Activated CD4-positive, alpha-beta T cell treated with anti-CD3 and anti-CD28 coated beads for 24 hours (primary cell): ENCODE measurements around the gene ARHGAP15.
"Not testable (repeated sequence)": the region's sequence is repeated elsewhere in the genome, so short reads cannot be mapped to it uniquely, and the experiment has no call there.

Experiments used
- DNase-seq, 2 donors: peaks; one replicate each; pipeline ENCODE4 v3.0.0-alpha.2; 2020; ENCODE audit warnings: low read depth in 2 of 2

Gene ARHGAP15

DNA sequence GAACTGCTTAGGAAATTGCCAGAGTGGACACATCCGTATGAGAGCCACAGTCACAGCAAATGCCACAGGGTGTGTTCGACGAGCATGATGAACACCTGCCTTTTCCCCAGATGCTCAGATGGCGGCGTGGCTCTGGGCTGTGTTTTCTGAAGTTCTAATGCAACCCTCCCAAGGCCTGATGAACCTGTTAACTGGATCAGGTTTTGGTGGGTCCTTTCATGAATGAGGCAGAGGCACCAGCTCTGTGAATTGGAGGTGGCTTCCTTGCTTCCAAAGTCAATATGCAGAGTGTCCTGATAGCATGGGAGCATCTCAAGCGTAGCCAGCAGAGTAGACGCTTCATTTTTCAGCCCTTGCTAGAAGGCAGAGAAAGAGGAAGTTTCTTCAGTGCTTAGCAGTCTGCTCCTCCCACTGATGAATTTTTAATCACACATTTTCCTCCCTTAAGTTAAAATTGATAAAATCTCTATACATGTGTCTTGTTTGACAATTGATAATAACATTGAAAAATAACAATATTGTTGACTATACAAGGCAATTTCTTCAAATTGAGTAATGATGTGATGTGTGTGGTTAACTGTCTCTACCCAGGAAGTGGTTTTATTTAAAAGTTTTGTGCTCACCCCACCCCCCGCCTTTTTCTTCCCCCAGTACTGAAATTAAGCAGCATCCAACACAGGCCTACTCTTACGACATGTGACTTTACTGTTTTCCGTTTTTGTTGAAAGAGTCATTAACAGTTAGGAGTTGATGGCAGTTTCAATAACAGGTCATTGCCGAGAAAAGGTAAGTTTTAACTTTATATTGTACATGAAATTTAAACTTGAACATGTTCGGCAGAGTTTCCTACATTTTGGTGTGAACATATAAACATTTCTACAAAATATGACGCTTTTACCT lies at the start of gene ARHGAP15:
Gene ARHGAP15 (plus strand): TSS at position 739 of the 900 bp plus-strand sequence.
- peak; percentile 44 to 59 for DNase-seq

DNA sequence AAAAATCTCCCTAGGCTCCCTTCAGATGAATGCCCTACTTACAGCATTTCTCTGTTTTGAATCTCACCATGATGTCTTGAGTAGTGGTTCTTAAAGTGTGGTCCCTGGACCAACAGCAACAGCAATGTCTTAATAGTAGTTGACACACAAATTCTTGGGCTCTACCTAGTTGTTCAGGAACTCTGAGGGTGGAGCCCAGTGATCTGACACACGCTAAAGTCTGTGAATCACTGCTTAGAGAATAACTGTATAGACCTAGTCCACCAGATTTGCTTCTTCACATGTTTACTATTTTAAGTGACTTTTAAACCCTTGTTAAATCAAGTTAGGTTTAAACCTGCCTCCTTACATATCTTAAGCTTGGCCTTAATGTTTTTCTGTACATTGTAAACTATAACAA lies 47.6 kb upstream of the ARHGAP15 start:
- no peak for DNase-seq

DNA sequence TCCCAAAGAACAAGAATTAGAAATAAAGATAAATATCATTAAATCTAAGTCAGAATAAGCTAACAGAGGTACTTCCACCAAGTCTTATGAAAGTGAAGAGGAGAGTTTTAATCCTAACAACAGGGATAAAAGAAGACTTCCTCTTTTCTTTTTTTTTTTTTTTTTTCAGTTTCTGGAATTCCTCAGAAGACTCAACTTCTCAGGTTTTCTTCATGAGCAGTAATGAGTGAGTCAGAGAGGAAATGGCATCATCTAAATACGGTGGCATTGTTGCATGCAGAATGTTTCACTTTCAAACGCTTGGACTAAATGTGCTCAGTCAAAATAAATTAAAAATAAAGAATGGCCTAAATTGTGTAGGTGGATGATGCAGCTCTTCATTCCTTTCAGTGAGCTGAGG lies 45.6 kb upstream of the ARHGAP15 start:
- DNase-seq, result no peak

DNA sequence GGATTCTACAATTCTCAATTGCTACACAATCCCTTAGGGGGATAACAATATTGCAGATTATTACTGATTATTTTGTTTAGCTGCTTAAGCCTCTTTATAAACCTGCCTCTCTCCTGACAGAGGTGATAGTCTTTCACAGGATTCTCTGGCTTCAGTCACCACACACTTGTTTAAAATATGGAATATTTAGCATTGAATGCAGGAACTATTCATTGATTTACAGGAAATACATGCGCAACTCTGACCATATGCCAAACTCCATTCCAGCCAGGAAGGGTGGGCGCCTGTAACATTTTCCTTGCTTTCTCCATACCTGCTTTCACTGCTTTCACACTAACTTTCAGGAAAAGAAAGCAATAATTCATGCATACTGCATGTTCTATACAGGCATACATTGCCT lies 44.8 kb upstream of the ARHGAP15 start:
- no peak for DNase-seq

DNA sequence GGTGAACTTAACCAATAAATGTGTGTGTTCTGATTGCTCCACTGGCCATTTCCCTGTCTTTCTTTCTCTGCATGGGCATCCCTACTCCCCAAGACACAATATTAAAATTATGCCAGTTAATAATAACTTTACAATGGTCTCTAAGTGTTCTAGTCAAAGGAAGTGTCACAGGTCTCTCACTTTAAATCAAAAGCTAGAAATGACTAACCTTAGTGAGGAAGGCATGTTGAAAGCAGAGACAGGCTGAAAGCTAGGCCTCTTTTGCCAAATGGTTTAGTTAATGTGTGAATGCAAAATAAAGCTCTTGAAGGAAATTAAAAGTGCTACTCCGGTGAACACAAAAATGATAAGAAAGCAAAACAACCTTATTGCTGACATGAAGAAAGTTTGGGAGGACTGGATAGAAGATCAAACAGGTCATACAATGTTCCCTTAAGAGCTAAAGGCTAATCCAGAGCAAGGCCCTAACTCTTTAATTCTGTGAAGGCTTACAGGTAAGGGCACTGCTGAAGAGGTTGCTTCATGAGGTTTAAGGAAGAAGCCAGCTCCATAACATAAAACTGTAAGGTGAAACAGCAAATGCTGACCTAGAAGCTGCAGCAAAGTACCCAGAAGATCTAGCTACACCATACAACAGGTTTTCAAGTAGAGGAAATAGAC lies 44.0 kb upstream of the ARHGAP15 start:
- DNase-seq, result no peak

DNA sequence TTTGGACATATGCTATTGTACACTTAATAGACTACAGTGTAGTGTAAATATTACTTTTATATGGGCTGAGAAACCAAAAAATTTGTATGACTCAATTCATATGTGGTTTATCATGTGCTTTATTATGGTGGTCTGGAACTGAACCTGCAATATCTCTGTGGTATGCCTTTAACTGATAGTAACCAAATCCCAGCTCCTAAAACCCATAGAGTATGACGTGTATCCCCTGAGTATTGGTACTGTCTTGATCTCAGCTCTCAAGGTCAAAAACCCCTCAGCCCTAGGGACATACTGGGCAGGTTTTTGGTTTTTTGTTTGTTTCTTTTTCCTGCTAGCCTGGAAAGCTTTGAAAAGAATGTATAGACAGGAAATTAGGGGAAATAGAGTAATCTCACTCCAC lies 42.2 kb upstream of the ARHGAP15 start:
- no peak for DNase-seq

DNA sequence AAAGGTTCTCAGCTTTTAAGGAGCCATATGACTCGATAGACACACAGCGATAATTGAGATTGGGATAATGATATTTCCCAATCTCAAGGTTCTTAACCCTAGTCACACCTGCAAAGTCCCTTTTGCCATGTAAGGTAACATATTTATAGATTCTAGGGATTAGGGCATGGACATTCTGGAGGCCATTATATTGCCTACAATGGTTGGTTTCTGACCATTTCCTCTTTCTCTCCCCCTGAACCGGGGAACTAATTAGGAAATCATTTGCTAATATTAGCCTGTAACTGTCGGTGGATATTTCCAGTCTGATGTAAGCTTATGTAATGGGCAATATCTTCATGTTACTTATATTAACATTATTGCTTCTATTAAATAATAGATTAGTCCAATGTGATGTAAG lies 40.8 kb upstream of the ARHGAP15 start:
- no peak for DNase-seq

DNA sequence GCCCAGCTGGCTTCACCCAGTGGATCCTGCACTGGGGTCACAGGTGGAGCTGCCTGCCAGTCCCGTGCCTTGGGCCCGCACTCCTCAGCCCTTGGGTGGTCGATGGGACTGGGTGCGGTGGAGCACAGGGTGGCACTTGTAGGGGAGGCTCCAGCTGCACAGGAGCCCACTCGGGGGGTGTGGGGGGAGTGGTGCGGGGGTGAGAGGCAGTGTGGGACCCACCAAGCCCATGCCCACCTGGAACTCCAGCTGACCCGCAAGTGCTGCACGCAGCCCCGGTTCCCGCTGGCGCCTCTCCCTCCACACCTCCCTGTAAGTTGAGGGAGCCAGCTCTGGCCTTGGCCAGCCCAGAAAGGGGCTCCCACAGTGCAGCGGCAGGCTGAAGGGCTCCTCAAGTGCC lies 39.7 kb upstream of the ARHGAP15 start:
- not testable (repeated sequence) for DNase-seq

DNA sequence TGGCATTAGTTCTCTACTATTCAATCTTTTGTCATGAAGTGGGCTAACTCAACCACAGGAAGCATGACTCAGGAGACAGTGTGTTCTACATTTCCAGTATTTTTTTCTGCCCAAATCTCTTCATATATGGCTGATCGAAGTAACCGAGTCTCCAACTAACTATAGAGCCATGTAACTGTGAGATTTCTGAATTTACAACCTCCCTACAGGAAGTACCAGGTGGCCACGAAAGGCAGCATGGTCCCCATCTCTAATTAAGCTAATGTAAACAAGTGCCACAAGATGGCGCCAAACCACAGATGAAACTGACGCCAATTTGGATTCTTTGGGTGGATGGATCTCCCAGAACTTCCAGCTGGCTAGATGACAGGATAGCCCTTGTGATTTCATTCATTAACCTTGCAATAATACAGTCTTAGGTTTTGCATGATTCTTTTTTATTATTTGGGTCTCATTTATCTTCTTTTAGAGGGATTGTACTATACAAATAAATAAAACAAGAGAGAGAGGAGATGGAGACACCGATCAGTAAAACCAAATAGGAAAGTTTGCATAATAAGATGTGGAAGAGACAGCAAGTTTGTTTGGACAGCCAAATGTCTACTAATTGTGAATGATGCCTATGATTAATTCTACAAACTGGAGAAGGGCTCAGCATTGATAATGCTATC lies 18.3 kb upstream of the ARHGAP15 start:
- DNase-seq, result peak; percentile 43 to 47

DNA sequence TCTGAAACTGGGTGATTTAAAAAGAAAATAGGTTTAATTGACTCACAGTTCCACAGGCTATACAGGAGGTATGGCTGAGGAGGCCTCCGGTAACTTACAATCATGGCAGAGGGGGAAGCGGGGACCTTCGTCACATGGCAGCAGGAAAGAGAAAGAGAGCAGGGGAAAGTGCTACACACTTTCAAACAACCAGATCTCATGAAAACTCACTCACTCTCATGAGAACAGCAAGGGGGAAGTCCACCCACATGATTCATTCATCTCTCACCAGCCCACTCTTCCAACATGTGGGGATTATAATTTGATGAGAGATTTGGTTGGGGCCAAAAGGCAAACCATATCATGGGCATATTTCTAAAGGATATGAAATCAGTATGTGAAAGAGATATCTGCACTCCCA lies 12.0 kb upstream of the ARHGAP15 start:
- no peak for DNase-seq

DNA sequence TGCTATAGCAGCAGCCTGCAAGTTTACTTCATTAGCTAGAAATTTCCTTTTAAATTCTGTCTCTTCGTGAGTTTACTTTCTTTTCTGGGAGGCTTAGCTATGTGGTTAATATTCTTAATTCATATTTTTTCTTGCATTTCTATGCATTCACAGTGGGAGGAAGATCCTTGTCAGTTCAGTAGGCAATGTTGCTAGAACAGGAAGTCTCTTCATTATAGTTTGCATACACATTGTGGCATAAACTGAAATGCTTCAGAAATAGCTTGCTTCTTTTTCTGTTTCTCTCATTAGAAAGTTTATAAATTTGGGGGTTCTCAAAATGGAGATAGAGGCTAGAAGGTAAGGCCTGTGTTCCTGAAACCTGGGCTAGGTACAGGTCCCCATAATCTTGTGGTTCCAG lies 8.1 kb upstream of the ARHGAP15 start:
- no peak for DNase-seq

DNA sequence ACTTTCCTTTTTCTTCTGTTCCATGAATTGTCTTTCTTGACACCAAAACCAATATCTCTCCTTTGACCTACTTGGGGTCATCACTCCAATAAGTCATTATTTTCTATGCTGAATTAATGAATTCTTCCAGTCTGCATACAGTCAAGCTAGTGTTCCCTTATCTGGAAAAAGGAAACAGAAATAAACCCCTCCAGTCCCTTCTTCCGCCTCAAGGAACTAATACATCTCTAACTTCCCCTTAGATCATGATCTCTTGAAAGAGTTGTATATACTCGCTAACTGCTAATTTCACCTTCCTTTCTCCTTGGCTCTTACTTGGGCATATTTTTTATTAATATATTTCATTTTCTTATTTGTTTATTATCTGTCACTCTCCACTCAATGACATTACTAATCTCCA lies 7.3 kb upstream of the ARHGAP15 start:
- DNase-seq, result no peak

DNA sequence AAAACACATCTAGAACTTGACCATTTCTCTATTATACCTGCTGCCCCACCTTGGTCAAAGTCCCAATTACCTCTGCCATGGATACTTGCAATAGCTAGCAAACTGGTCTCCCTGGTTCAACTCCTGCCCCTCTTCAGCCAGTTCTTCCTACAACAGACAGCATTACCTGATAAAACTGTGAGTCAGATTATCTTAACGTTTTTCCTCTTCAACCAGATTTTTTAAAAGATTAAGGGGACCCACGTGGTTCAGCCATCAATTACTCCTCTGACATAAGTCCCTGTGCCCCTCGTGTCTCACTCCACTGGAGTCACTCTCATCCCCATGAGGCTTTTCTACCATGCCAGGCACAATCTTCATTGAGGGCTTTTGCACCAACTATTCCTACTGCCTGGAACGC lies 5.3 kb upstream of the ARHGAP15 start:
- DNase-seq, result no peak

DNA sequence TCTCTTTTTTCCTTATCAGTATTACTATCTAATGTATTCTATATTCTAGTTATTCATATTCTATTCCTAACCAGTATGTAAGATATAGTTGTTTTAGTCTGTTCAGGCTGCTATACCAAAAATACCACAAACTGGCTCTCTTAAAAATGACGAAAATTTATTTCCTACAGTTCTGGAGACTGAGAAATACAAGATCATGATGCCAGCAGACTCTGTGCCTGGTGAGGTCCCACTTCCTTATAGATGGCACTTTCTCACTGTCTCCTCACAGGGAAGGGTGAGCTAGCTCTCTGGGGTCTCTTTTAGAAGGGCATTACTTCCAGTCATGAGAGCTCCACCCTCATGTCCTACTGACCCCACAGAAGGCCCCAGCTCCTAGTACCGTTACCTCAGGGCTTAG lies 4.8 kb upstream of the ARHGAP15 start:
- no peak for DNase-seq

DNA sequence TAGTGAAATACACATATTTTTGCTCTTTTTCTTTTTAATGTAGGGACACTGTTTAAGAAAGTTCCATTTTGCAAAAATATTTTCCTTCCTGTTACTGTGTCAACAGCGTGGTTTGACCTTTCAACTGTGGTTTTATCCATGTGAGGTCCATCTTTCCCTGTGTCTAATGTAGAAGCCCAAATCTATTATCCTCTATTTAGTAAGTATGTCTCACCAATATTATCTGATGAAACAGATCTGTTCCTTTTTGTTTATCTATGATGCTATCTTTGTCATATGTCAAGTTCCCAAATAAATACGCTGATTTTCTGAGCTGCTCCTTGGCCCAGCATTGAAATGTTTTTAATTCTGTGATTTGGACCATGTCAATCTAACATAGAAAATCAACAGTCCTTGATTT lies 3.5 kb upstream of the ARHGAP15 start:
- DNase-seq, result no peak

DNA sequence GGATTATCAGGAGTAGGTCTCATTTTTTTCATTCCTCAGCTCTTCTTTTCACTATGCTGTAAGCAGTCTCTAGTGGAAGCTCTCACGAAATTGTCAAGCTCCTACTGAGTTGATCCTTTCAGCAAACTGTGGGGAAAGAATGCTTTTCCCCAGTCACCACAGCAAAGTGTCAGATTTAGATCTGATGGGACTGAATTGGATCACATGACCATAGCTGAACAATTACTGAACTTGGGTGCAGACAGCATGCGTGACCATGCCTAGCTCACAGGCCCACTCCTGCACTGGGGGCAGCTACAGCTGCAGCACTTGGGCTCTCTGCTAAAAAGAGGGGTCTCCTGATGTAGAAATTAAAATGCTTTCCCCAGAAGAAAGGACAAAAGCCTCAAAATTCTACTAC lies 3.1 kb downstream of the ARHGAP15 start:
- DNase-seq, result no peak

DNA sequence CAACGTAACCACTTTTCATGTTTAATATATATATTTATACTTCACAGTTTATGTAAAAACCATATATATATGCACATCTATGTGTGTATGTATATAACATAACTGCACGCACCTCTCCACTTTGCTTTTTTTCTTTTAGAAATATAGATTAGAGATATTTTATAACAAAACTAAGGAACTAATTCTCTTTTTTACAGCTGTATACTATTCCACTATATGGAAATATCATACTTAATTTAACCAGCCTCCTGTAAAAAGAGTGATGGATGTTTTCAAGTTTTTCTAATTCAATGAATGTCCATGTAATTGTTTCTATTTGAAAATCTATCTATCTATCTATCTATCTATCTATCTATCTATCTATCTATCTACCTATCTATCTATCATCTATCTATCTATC lies 4.6 kb downstream of the ARHGAP15 start:
- DNase-seq, result no peak

DNA sequence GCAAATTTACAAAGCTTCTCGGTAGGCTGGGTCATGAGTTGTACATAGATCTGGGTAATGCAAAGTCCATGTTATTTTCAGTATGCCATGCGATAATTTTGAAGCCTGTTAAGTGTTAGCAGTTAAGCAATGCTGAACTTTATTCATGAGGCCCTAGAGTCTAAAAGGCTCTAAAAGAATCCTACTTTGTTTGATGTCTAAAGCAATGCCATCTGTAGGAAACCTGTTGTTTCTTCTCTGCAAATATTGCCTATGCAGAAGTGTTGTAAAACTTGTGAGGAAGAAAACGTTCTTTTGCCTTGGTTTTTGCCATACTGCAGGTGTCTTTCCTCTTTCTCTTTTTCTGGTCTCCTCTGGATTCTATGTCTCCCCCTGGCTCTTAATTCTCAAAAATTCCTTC lies 9.1 kb downstream of the ARHGAP15 start:
- DNase-seq, result no peak

DNA sequence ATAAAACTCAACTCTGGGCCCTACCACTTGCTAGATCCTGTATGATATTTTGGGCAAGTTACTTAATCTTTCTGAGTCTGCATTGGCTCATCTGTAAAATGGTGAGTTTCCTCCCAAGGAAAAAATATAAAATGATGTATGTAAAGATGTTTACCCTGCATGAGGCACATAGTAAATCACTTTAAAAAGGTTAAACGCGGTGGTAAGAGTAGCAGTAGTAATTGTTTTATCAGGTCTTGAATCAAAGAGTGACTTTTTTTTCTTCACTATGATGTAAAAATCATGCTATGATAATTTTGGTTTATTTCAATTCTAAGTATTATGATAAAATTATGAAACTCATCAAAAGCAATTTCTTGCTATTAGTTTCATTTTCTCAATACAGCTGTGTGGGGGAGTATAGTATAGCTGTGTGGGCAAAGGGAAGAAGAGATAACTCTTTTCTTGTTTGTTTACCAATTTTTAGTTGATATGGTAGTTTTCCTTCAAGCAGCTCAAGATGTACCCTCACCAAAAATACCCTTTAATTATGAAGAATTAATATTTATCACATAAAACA lies 10.7 kb downstream of the ARHGAP15 start:
- no peak for DNase-seq

DNA sequence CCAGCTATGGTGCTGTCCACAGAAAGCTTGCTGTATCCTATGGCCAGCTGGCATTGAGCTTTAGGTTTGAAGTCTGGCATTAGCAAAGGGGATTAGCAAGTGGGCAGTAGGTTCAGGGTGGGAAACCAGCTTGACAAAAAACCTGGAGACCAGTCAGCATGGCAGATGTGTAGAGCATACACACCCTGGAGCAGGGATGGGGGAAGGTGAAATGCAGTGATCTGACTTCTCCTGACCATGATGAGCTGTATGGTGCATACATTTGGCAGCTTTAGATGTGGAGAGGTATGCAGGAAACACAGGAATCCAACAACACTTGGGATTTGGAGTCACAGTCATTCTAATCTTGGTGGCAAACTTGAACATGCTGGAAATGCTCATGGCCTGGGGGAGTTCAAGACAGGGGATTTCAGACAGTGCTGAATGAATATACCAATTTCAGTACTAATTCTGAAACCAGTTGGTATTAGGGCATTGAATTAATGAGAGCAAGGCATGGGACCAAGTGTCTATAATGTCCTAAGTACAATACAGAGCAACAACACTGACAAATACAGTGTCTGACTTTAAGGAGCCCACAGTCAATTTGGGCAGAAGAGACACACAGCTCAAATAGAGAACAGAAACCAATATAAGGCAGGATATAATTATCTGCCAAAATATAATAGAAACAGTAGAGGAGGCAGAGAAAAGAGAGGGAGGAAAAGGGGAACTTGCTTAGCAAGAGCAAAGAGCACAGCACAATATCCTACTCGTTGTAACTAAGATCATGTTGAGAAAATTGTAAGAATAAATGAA lies 11.8 kb downstream of the ARHGAP15 start:
- DNase-seq, result no peak

DNA sequence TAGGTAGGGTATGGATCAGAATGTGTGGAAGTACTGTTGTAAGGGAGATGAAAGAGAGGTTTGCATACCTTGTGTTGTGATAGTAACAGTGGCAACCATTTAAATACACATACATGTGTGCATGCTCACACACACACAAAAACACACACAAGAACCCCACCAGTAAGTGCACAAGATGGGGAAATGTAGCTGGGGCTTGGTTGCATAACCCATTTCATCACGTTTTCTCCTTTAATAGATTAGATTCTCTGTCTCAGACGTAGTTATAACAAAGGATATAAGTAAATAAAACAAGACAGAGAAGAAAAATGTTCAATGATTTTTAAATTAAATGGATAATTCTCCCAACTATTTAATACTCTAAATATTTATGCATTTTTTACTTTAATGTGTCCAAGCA lies 13.4 kb downstream of the ARHGAP15 start:
- DNase-seq, result no peak
